ENCODE measurements around the gene ADAMTS10. TPM values are rescaled to one million over a fixed set of nuclear protein-coding genes. Genes with fewer than 3 reads are reported as not detected.
"Not testable (repeated sequence)": the region's sequence is repeated elsewhere in the genome, so short reads cannot be mapped to it uniquely, and the experiment has no call there.

ADAMTS10 gene
- polyA plus RNA-seq, 1 experiment = 6.4 TPM

GRCh38 chr19:8617984-8618383 lies 7.5 kb upstream of the ADAMTS10 start:
- no peak overlapping the region for H3K27ac ChIP-seq (ENCODE audit: low read depth, low read length)
- no peaks in the 10 kb centered on the region for H3K9me3 ChIP-seq (ENCODE audit: control insufficient read depth, insufficient read depth, low read length)
- DNase-seq (ENCODE audit: low read depth, low spot score) = no peak
- TF ChIP-seq, protein P1, sequence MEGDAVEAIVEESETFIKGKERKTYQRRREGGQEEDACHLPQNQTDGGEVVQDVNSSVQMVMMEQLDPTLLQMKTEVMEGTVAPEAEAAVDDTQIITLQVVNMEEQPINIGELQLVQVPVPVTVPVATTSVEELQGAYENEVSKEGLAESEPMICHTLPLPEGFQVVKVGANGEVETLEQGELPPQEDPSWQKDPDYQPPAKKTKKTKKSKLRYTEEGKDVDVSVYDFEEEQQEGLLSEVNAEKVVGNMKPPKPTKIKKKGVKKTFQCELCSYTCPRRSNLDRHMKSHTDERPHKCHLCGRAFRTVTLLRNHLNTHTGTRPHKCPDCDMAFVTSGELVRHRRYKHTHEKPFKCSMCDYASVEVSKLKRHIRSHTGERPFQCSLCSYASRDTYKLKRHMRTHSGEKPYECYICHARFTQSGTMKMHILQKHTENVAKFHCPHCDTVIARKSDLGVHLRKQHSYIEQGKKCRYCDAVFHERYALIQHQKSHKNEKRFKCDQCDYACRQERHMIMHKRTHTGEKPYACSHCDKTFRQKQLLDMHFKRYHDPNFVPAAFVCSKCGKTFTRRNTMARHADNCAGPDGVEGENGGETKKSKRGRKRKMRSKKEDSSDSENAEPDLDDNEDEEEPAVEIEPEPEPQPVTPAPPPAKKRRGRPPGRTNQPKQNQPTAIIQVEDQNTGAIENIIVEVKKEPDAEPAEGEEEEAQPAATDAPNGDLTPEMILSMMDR (IDR thresholded peaks at IDR 0.05; ENCODE audit: low read depth, low read length) = no peak
- ChIA-PET CTCF (interaction anchor here (0.7 to 2.9 kb wide), 2 partner anchors 24 to 1104 kb away, joined by 4 to 23 read pairs; no protein-coding TSS in a partner anchor), POLR2A (interaction anchor here (1.0 kb wide), 1 partner anchor 19 kb away, joined by 4 read pairs; no protein-coding TSS in a partner anchor)
- no peak overlapping the region for H3K4me3 ChIP-seq (ENCODE audit: low read depth, low read length)
- no peaks in the 10 kb centered on the region for H3K27me3 ChIP-seq (ENCODE audit: control insufficient read depth, insufficient read depth, low read length)

DNA sequence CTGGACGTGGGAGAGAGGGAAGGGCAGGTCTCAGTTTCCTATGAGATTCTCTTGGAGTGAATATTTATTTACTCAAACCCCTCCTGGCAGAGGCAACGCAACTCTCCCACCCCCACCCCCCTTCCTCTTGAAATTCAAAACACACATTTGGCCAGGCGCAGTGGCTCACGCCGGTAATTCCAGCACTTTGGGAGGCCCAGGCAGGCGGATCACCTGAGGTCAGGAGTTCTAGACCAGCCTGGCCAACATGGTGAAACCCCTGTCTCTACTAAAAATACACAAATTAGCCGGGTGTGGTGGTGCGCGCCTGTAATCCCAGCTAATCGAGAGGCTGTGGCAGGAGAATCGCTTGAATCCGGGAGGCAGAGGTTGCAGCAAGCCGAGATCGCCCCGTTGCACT lies 6.8 kb upstream of the ADAMTS10 start:
- H3K4me3 ChIP-seq (ENCODE audit: low read depth, low read length); H3K9me3 ChIP-seq (ENCODE audit: control insufficient read depth, insufficient read depth, low read length); H3K27ac ChIP-seq (ENCODE audit: low read depth, low read length); POLR2A ChIA-PET; H3K27me3 ChIP-seq (ENCODE audit: control insufficient read depth, insufficient read depth, low read length); DNase-seq (ENCODE audit: low read depth, low spot score): not testable (repeated sequence)
- CTCF ChIA-PET = interaction anchor here (0.6 to 2.9 kb wide), 3 partner anchors 24 to 1104 kb away, joined by 3 to 23 read pairs (median 4); no protein-coding TSS in a partner anchor

- H3K9me3 ChIP-seq (ENCODE audit: control insufficient read depth, insufficient read depth, low read length) = no peaks in the 10 kb centered on the region
- no peak overlapping the region for H3K27ac ChIP-seq (ENCODE audit: low read depth, low read length)
- TF ChIP-seq, protein P1 (IDR thresholded peaks at IDR 0.05; ENCODE audit: low read depth, low read length) = no peak
- no peaks in the 10 kb centered on the region for H3K27me3 ChIP-seq (ENCODE audit: control insufficient read depth, insufficient read depth, low read length)
- H3K4me3 ChIP-seq (ENCODE audit: low read depth, low read length) = no peak overlapping the region
- DNase-seq (ENCODE audit: low read depth, low spot score) = no peak
- CTCF ChIA-PET = interaction anchor here (0.6 to 2.9 kb wide), 2 partner anchors 25 to 527 kb away, joined by 3 to 23 read pairs; no protein-coding TSS in a partner anchor
- POLR2A ChIA-PET = no interaction called here
These were observed 6.3 kb upstream of the ADAMTS10 start for GRCh38 chr19:8616861-8617260.

DNA sequence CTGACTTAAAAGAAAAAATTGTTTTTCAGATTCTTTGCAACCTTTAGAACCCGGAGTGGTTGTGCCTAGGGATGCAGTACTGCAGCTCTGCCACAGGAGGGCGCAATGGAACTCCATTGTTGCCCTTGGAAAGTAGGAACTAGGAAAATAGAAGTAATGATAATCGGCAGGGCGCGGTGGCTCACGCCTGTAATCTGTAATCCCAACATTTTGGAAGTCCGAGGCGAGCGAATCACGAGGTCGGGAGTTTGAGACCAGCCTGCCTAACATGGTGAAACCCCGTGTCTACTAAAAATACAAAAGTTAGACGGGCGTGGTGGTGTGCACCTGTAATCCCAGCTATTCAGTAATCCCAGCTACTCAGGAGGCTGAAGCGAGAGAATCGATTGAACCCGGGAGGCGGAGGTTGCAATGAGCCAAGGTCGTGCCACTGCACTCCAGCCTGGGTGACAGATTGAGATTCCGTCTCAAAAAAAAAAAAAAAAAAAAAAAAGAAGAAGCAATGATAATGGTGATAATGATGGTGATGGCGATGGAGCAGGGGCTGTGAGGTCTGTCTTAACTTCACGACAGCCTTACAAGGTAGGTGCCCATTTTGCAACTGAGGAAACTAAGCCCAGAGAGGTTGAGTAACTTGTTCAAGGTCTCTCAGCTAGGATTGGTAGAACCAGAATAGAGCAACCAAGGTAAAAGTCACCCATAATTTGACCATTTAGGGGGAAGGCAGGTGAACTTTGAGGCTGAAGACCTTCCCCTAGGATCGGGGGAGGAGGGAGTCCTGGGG lies 5.5 kb upstream of the ADAMTS10 start:
- POLR2A ChIA-PET = no interaction called here
- CTCF ChIA-PET = interaction anchor here (0.6 to 2.9 kb wide), 11 partner anchors 11 to 661 kb away, joined by 3 to 23 read pairs (median 5); no protein-coding TSS in a partner anchor

DNA sequence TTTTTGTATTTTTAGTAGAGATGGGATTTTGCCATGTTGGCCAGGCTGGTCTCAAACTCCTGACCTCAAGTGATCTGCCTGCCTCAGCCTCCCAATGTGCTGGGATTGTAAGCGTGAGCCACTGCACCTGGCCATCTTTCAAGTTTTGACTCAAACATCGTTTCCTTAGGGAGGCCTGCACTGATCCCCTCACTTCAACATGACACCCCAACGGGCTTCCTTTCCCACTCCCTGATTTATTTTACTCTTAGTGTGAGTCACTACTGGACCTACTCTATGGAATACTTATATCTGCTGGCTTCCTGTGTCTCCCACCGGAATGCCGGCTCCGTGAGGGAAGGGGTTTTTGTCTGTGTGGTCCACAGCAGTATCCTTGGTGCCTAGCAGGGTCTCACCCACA lies 4.5 kb upstream of the ADAMTS10 start:
- POLR2A ChIA-PET = no interaction called here
- CTCF ChIA-PET = interaction anchor here (0.6 to 2.9 kb wide), 11 partner anchors 10 to 1325 kb away, joined by 3 to 23 read pairs (median 5); no protein-coding TSS in a partner anchor
- H3K27ac ChIP-seq (ENCODE audit: low read depth, low read length) = no peak overlapping the region
- no peak for DNase-seq (ENCODE audit: low read depth, low spot score)
- no peak overlapping the region for H3K4me3 ChIP-seq (ENCODE audit: low read depth, low read length)
- no peaks in the 10 kb centered on the region for H3K9me3 ChIP-seq (ENCODE audit: control insufficient read depth, insufficient read depth, low read length)
- no peaks in the 10 kb centered on the region for H3K27me3 ChIP-seq (ENCODE audit: control insufficient read depth, insufficient read depth, low read length)
- TF ChIP-seq, protein P1 (IDR thresholded peaks at IDR 0.05; ENCODE audit: low read depth, low read length) = no peak

More for the DNA sequence above, 5.5 kb upstream of the ADAMTS10 start:
- Histone ChIP-seq H3K27ac (ENCODE audit: low read depth, low read length) (no peak overlapping the region), H3K27me3 (ENCODE audit: control insufficient read depth, insufficient read depth, low read length) (no peaks in the 10 kb centered on the region), H3K4me3 (ENCODE audit: low read depth, low read length) (no peak overlapping the region), H3K9me3 (ENCODE audit: control insufficient read depth, insufficient read depth, low read length) (no peaks in the 10 kb centered on the region)
- no peak for DNase-seq (ENCODE audit: low read depth, low spot score)
- TF ChIP-seq, protein P1 (IDR thresholded peaks at IDR 0.05; ENCODE audit: low read depth, low read length) = peak; percentile 93
